Stimulated activated CD4-positive, alpha-beta T cell treated with anti-CD3 and anti-CD28 coated beads, Interleukin-15, amount 100 ng/mL, for 48 hours (primary cell): Measurements from ENCODE around the gene CATSPERB.
"Not testable (repeated sequence)": the region's sequence is repeated elsewhere in the genome, so short reads cannot be mapped to it uniquely, and the experiment has no call there.

Experiments used
- DNase-seq, 2 donors: peaks; one replicate each; pipeline ENCODE4 v3.0.0-alpha.2; 2020; ENCODE audit warnings: low read depth in 2 of 2

CATSPERB gene

DNA sequence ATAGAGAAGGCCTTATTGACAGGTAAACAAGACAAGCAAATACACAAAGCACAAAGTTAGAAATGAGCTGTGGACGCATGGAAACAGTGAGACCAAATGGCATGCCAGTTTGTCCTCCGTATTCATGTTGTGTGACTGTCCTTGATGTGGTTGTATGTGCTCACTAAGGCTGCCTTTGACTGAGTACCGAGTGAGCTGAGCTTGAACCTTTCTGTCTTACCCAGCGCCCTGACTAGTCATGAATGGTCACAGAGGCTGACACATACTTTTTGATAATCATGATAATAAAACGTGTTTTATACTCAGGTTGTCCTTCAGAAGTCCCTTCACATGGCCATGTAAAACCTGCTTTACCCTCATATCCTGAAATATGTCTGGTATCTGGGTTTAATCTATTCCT, 553 bp upstream of the CATSPERB start:
- no peak for DNase-seq

DNA sequence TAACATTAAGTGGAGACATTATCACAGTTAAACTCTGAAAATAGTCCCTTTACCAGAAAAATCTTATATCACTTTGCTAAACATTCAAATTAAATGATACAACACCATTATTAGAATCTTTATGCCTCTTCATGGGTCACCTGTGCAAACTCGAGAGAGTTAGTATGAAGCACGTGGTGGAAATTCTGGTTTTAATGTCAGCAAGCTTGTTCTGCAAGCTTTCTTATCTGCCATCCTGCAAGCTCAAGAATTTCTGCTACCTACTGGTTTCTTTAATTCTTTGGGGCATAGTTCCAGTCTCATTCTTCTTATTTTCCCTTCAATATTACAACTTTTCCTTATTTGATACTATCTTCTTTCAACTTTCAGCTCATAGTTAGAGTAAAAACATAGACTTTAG, 868 bp downstream of the CATSPERB start:
- DNase-seq, result no peak

DNA sequence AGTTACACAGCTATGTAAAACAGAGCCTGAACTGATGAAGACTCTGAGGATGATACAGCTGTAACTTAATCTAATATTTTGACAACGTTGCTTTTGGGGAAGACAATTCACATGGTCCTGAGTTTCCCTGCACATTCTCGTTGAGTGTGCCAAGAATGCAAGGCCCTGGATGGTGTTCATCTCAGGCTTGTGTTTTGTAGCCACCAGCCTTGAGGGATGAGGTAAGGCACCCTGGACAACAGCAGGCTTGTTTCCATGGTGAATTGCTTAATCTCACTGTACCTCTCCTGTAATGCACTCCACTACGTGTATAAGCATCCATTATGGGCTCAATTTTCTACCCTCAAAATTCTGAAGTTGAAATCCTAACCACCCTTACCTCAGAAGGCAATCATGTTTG, 2.1 kb downstream of the CATSPERB start:
- no peak for DNase-seq

DNA sequence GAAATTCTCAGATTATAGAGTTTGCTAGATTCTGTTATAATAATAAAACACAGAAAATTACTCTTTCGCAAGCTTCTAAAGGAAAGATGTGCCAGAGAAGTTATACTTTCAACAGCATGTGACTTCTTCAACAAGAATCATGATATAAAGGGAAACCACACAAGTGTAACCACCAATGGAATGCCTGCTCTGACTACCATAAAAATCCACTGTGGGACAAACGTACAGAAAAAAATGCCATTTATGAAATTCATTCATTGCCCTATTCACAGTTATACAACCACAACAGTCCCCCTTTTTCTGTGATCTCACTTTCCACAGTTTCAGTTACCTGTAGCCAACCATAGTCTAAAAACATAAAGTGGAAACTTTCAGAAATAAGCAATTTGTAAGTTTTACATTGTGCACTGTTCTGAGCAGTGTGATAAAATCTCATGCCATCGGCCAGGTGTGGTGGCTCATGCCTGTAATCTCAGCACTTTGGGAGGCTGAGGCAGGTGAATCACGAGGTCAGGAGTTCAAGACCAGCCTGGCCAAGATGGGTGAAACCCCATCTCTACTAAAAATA, 3.2 kb downstream of the CATSPERB start:
- DNase-seq, result no peak

DNA sequence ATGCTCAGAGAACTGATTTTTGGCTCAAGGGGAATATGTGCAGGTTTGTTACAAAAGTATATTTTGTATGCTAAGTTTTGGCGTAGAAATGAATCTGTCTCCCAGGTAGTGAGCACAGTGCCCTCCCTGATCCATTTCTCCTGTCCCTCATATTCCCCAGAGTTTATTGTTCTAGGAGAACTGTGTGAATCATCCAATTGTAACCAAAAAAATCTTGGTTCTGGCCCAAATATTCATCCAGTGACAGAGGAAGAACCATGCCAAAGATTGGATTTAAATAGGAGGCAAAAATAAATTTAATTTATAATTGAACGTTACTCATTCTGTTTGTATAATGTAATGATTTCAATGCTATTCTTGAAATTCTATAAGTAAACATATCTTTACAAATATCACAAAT, 4.8 kb downstream of the CATSPERB start:
- no peak for DNase-seq

DNA sequence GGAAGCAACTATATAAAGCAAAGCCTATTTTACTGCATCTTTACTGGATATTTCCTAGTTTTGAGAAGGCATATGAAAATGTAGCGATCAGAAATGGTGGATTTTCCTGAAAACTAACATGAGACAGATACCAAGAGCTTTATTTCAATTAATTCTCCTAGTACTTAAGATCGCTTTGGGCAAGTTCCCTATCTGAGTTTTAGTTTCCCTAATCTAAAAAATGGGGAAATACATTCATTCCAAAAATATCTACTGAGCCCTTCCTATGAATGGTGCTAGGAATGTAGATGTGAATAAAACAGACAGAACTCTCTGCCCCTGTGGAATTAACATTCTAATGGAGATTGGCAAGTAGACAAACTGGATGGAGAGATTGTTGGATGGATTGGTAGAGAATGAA, 8.4 kb downstream of the CATSPERB start:
- DNase-seq, result no peak

DNA sequence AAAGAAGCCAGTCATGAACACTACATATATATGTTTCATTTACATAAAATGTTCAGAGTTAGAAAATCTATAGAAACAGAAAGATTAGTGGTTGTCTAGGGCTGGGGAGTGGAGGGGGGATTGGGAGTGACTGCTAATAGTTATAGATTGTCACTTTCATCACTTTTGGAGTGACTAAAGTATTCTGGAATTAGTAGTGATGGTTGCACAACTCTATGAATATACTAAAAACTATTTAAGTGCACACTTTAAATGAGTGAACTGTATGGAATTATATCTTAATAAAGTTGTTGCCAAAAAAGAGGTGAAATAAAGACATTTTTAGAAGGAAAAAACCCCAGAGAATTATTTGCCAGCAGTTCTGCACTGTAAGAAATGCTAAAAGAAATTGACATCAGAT, 9.5 kb downstream of the CATSPERB start:
- DNase-seq, result no peak

DNA sequence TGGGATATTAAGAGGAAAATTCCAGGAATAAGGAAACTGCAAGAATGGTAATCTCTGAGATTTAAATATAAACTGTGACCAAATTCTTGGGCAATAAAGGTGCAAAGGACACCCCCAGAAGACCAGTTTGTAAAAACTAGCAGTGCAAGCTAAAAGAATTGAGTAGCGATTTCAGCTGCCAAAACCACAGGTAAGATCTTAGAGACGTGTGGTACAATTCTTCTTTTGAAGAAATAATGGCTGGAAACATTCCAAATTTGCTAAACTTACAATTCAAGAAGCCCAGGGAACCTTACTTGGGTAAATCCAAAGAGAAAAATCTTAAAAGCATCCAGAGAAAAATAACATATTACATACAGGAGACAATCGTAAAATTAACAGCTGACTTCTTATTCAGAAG, 12.0 kb downstream of the CATSPERB start:
- DNase-seq, result no peak

DNA sequence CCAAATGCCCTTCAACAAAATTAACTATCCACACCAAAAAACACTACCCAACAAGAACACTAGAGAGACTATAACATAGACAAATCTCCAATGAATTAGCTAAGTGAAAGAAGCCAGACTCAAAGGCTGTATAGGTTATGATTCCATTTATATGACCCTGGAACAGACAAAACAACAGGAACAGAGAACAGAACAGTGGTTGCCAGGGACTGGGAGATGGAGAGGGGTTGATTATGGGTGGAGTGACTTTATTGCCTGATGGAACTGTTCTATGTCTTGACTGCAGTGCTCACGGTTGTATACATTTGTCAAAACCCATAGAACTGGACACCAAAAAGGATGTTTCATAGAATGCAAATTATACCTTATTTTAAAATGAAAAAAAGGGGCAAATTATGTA, 14.9 kb downstream of the CATSPERB start:
- no peak for DNase-seq

DNA sequence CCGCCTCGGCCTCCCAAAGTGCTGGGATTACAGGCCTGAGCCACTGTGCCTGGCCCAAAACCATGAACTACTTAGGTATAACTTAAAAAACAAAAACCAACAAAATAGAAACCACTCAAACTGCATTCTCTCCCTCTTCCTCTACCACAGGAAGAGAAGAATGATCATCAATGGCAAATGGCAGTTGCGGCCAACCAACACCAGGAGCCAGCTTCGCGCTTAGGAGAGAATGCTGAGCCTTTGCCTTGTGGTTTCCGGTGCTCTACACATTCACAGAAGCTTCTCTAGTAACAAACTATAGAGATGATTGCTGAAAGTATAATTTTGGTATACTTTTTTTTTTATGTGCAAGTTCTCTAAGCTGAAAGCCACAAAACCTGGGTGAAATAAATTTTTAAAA, 17.1 kb downstream of the CATSPERB start:
- DNase-seq, result no peak

DNA sequence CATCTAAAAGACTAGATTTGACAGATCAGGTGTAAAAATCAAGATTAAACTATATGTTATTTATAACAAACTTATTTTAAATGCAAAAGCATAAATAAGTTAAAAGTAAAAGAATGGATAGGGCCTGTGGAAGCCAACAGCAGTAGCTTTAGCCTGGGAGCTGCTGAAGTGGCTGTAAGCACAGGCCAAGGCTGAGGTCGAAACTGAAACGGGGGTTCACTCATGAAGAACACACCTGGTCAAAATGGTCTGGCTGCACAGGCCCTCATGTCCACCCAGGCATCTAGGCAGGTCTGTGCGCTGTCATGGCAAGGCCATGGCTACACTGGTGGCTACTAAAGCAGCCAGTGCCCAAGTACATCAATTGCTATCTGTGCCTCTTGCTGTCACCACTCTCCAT, 23.1 kb downstream of the CATSPERB start:
- DNase-seq, result no peak

DNA sequence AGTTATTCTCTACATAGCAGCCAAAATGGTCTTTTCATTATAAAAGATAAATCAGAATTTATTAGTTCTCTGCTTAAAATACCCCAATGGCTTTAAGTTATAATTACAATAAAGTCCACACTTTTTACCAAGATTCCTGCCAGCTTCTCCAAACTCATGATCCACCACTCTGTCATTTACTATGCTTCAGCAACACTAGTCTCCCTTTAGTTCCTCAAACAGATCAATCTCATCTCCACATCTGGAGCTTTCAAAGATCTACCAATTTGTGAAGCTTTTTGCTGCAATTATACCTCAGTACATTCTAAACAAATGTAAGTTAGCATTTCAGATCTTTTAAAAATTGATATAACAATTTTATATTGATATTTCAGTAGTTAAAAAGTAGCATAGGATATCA, 24.9 kb downstream of the CATSPERB start:
- DNase-seq, result no peak

DNA sequence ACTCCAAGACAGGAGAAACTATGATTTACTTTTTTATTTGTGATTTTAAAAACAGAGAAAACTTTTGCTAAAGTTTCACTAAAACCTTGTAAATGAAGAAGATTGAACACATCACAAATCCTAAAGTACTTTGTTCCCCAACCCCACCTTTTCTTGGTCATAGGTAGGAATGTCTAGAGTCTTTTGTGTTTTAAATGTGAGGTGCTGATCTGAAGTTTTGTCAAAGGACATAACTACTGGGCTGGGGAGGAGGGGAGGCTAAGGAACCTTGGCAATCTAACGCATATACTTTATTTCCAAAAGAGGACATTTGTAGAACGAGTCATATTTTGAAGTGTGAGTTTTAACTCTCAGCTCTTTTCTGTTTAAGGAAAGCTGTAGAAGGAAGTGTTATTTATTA, 37.2 kb downstream of the CATSPERB start:
- DNase-seq, result no peak

DNA sequence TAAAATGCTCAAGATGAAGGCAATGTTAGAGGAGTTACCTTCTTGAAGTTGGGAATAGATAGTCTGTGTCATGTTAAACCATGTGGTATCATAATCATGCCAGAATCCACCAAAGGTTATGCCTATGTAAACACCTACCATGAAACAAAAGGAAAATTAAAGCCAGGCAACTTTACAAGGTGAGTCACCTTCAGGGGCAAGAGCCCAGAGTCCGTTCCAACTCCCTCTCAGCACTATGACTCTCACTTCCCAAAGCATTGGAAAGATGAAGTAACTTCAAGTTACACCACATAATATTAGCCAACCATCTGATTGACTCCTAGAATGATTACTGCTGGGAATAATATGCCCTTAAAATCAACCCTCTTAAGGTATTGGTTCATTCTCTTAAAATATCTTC, 38.5 kb downstream of the CATSPERB start:
- DNase-seq, result no peak

DNA sequence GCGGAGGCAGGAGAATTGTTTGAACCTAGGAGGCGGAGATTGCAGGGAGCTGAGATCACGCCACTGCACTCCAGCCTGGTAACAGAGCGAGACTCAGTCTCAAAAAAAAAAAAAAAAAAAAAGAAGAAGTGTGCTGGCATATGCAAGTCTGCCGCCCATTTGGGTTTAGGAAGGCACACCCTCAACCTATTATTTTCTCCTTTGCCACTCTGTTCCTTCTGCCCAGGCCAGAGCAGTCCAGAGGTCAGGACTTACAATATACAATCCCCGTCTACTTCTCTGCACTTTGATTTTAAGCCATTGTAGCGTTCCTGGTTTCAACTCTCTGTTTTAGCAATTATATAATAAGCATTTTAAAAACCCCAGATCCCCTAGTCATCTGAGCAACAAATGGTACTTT, 39.8 kb downstream of the CATSPERB start:
- no peak for DNase-seq

DNA sequence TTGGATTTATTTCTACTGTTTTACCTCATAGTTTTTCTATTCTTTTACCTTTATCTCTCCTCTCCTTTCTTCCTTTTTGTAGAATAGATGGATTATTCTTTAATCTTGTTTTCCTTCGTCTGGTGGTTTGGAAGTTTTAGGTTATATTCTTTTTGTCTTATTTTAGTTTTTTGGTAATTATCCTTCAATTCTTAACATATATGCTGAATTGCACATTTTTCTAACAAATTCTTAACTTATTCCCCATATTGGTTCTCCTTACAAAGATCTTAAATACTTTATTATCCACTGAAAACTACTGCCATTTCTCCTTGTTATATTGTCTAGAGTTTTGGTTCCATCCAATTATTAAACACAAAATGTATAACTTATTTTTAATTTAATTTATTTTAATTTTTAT, 42.3 kb downstream of the CATSPERB start:
- DNase-seq, result no peak

DNA sequence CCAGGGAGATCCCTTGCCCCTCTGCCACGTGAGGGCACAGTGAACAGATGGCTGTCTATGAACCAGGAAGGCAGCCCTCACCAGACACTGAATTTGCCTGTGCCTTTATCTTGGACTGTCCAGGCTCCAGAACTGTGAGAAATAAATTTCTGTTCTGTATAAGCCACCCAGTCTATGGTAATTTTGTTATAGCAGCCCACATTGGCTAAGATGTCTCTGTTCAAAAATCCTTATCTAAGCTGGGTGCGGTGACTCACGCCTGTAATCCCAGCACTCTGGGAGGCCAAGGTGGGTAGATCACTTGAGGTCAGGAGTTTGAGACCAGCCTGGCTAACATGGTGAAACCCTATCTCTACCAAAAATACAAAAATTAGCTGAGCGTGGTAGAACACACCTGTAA, 44.5 kb downstream of the CATSPERB start:
- not testable (repeated sequence) for DNase-seq

DNA sequence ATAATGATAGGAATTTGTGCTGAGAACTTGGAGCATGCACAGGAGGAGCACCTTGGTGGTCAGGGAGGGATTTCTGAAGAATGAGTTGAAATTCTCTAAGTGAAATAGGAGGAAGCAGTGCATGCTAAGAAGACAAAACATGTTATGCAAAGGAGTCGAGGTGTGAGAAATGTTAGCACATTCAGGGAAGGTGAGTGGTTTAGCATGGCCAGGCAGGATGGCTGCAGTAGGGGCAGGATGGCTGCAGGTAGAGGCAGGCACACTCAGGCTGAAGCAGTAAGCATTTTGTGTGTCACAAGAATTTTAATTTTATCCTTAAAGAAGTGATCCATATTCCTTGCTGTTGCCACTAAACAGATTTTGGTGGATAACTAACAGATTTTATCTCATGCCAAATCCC, 46.3 kb downstream of the CATSPERB start:
- no peak for DNase-seq

DNA sequence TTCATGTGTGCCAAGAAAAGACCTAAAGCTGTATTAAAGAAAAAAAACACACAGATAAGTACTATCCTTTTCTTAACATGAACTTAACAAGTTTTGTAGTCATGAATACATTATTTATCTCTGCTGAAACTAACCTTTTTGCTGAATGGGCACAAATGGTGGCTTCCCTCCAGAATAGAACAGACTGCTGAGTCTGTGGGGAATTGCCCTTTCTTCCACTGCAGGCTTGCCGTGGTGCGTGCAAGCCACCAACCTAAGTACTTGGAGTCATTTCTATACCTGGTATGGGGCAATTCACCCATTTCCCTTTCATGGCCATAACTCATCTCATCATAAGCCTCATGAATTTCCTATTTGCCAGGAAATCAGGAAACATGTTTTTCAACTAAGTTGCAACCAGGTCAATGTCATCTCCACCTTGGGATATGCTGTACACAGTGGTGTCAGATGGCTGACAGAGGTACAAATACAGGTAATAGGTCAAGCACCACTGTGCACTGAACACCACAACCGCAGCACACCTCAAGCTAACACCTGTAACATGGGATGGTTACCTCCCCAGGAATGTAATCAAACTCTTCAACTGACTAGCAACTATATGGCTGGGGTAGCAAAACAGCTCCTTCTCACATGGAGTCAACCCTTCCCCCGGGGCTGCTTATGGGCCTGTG, 49.9 kb downstream of the CATSPERB start:
- DNase-seq, result no peak

DNA sequence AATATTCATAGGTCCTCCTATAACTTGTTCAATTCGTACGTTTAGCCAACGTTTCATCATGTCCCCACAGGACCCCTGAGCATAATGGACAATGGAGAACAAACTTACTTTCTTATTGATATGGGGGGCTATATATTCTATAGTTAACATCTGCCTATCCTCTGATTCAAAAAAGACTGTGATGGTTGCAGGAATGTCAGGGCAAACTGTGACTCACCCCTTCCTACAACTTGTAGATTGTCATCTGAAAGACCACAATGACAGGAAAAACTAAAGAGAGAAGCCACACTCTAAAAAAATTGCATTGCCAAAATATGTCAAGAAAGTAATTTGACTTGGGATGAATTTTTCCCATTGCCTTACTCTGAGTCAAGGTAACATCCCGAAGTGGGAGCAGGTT, 50.8 kb downstream of the CATSPERB start:
- DNase-seq, result no peak

DNA sequence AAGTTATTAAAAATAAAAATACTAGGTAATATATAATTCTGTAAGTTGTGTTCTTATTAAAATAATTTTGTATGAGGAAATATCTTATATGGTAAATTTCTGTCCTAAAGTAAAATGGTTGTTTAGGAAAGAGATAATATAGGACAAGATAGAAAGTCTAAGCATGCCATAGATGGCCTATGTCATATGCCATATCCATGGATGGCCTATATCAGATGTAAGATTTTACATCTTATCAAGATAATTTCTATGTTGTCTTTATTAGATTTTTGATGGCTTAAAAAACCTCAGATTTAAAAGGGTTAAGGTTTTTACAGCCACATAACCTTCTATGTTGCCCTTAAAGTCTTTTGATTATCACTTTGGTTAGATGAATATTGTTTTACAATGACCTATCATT, 52.6 kb downstream of the CATSPERB start:
- no peak for DNase-seq

DNA sequence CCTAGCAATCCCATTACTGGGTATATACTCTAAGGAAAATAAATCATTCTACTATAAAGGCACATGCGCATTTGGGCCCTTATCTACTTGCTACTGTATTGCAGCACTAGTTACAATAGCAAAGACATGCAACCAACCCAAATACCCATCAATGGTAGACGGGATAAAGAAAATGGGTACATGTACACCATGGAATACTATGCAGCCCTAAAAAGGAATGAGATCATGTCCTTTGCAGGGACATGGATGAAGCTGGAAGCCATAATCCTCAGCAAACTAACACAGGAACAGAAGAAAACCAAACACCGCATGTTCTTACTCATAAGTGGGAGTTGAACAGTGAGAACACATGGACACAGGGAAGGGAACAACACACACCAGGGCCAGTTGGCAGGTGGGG, 54.2 kb downstream of the CATSPERB start:
- DNase-seq, result not testable (repeated sequence)

DNA sequence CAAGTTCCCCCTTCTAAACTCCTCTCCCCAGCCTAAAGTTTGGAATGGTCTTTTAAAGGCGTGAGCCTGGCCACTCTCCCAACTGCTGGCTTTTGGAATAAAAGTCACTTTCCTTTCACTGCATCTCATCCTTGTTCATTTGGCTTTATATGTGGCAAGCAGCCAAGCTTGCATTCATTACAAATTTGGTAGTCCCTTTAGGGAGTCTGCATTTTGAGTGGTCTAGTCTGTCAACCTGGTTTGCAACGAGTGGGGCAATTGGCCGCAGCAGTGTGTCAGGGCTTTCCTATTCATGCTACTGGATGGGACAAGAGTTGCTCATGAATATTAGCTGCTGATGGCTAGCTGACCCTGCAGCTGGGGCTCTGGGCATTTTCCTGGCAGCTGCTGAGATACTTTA, 57.0 kb downstream of the CATSPERB start:
- no peak for DNase-seq

DNA sequence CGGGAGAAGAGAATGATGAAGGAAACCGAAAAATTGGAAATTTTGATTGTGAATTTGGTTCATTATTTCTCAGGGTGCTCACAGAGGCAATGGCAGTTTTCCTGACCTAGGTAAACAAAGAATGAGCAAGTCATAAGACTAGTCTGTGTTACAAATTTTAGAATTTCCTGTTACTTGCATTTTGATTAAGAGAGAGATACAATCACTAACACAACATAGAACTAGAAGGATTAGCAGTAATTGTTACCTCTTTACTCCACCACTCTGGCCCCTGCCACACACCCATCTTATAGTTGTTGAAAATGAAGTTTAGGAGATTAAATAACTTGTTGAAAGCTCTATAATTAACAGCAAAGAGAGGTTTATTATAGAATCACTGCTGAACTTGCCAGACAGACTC, 62.0 kb downstream of the CATSPERB start:
- DNase-seq, result no peak
